ENCODE results near the gene DCTN3.

DCTN3 gene

DNA sequence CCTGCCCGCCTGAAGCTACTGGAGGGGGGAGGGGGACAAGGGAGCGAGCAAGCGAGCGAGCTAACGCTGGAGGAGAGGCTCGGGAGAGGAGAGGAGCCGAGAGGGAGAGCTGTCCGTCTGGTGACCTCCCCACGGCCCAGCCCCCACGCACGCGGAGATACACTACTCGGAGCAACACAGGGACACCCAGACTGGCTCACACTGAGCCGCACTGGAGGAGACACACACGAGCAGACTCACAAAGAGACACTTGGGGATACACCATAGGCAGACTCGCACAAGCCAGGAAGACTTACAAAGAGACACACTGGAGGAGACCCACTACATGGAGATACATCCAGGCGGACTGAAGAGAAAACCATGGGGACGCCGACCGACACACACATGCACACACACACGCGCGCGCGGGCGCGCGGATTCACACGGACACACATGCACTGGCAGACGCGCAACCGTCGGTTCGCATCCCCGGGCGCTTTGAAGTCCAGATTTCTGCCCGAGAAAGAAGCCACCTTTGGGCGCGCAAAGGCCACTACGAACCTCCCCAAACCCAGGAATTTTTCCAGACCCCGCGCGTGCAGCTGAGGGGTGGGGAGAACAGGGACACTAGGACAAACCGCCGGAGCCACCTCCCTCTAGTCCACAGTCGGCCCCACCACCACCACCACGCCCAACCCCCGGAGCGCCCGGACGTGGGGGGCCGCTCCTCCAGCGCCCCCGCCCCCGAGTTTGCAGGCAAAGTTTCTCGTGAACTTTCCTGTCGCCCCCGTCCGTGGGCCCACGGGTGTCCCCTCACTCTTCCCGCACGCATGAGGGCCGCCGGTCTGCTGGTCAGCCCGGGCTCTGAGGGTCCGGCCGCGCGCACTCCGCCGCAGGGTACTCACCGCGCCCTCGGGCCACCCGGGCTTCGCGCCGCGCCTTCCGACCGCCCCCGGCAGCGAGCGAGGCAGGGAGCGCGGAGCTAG, 31.3 kb downstream of the DCTN3 start:
- no peak for DNase-seq

DNA sequence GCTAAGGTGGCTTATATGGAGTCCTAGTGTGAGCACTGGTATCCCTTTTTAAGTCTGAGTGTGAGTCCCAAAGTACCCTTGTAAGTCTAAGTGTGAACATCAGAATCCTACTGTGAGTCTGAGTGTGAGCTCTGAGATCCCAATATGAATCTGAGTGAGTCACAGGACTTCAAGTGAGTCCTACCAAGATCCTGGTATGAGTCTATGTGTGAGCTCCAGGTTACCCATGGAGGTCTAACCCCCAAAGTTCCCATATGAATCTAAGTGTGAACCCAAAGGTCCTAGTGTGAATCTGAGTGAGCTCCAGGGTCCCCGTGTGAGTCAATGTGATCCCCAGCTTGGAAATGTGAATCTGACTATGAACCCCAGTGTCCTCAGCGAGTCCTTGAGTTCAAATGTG, 33.0 kb downstream of the DCTN3 start:
- no peak for DNase-seq

DNA sequence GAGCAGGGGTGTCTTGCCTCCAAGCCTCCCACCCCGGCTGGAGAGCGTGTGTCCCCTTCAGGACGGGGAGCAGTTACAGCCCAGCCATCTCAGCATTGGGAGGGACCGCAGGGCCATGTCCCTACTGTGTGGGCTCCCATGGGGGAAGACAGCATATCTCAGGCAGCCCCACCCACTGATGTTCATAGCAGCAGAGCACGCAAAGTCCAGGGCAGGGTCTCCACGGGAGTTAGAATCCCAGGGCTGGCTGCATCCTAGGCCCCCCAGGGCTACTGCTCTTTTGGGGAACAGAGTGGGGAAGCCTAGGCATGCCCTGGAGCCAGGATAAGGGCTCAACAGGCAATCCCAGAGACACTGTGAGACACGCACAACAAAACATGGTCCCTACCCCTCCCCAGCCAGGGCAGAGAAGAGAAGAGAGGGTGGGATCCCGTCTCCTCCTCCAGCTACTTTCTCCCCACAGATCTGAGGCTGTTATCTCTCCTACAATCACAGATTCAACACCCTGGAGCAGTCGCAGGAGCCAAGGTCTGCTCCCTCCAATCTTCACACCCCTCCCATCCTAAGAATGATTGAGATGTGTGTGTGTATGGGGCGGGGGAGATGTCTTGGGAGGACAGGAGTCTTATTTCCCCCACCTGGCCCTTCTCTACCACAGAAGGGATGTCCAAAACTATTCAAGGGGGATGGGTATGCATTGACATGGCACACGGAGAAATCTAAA, 34.2 kb downstream of the DCTN3 start:
- no peak for DNase-seq

DNA sequence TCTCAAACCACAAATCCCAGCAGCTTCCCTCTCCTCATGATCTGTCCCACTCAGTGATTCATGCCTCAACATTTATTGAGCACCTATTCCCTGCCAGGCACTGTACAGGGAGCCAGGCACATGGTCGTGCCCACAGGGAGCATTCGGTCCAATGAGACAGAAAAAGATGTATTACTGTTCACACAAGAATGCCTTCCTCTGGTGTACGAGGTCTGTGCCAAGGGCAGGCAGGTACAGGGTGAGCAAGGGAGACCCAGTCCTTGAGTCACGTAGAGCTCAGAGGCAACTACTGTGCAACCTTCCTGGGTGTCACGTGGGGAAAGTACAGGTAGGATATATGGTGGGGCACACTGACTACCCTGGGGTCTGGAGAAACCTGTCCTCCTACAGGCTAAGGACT, 35.3 kb downstream of the DCTN3 start:
- DNase-seq: no peak

DNA sequence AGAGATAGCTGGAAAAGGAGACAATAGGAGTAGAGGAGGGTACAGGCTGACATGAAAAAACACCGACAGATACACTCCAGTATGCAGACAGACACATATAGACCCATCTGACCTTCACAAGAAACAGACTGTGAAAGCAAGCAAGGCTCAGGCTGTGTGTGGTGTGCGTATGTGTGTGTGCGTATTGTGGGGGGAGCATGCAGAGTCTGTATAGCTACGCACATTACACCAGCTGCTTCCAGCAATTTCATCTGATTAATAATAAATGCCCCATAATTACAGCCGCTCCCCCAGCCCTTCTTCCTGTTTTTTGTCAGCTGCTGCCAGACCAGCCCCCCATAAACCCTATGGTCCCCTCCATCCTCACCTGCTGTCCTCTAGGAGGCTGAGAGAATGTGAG, 37.5 kb downstream of the DCTN3 start:
- no peak for DNase-seq

DNA sequence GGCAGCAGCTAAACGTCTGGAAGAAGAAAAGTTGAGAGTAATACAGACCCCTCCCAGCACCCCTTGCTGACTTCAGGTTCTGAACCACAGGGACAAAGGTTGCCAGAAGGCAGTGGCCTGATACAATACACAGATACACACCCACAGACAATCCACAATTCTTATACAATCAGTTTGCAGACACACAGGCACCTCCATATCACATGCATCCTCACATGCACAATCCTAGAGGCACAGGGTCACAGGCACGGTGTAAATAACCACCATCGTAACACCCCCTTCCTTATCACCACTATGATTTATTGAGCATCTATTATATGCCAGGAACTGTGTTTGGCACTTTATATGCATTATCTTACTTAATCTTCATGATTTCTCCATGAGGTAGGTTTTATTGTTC, 39.0 kb downstream of the DCTN3 start:
- DNase-seq: no peak

DNA sequence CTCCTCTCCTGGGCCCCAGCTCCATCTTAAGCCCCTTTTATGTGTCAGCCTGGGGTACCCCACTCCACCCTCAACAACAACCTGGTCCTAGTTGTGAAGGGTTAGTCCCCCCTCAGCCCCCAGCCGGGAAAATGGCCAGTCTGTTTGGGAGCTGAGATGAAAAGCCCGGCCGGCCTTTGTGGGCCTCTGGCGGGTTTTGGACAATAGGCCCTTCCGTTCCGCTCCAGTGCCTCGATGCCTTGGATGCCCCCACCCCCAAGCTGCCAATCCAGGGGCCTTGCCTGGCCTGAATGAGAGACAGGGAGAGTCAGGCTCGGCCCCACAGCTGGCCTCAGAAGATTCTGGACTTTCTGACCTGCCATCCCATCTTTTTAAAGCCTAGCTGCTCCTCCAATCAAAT, 39.9 kb downstream of the DCTN3 start:
- DNase-seq: no peak

DNA sequence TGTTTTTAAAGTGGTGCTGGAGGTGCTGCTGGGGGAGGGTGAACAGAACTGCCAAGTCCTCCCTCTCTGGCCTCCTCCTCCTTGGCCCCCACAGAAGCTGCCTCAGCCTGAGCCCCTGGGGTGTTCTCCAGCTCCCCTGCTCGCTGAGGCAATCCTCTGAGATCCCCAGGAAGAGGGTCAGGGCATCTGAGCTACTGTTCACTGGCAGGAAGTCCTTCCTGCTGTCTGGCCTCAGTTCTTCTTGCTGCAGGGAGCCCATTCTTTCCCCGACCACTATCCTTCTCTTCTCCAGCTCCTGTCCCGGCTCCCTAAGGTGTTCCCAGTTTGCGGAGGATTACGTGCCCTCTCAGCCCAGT, 40.5 kb downstream of the DCTN3 start:
- no peak for DNase-seq

DNA sequence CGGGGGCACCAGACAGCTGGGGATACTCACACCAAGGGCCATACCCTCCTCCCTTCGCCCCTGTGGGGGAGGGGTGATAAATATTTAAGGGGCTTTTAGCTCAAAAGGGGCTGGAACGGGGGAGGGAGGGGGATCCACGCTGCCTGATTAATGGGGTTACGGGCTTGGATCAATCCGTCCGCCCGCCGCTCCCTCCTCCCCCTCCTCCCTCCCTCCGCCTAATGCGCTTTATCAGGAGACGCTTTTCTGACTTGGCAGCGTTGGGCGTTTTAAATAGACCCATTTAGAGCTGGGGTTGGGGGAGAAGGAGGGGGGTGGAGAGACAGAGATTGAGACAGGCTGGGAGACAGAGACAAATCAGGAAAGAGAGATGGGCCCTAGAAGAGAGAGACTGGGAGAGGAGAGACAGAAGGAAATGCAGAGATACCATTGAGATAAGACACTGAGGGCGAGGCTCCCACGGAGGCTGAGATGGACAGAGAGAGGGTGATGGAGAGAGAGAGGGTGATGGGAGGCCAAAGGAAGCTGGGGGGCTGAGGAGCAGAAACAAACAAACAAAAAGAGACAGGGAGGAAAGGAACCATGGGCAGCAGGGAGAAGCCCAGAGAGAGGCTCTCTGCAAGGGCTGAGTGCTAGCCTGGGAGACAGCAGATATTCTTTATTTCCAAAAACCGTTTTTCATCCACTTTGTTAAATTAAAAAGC, 41.0 kb downstream of the DCTN3 start:
- DNase-seq: no peak

DNA sequence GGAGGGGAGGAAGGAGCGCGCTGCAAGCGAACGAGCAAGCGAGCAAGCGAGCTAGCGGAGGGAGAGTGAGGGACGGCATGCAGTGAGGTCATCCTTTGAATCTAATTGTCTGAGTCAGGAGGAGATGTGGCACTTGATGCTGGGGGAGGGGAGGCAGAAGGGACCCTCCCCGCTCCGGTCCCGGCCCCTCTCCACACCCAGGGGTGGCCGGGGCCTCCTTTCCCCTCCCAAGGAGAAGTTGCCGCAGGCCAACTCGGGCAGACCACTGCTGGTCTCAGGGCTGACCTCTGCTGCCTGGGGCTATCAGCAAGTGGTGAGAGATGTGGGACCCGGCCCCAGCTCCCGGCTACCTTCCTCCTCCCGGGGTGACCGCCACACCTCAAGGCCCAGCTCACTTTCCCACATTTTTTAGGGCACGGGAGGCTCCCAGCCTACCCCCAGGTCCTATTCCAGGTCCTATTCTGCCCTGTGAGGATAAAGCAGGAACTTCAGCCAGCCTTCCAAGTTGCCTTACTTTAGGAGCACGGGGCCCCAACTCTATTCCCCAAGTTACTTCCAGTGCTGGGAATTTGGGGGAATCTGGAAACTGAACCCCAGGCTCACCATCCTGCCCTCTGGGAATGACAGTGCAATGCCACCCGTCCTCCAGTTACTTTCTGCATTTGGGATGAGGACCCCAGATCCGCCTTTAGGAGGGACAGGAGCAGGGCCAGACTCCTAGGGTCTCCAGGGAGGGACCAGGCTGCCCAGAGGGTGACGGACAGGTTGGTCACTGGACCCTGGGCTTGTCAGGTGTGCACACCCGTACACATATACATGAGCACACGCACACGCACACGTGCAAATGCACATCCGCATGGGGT, 41.8 kb downstream of the DCTN3 start:
- no peak for DNase-seq

DNA sequence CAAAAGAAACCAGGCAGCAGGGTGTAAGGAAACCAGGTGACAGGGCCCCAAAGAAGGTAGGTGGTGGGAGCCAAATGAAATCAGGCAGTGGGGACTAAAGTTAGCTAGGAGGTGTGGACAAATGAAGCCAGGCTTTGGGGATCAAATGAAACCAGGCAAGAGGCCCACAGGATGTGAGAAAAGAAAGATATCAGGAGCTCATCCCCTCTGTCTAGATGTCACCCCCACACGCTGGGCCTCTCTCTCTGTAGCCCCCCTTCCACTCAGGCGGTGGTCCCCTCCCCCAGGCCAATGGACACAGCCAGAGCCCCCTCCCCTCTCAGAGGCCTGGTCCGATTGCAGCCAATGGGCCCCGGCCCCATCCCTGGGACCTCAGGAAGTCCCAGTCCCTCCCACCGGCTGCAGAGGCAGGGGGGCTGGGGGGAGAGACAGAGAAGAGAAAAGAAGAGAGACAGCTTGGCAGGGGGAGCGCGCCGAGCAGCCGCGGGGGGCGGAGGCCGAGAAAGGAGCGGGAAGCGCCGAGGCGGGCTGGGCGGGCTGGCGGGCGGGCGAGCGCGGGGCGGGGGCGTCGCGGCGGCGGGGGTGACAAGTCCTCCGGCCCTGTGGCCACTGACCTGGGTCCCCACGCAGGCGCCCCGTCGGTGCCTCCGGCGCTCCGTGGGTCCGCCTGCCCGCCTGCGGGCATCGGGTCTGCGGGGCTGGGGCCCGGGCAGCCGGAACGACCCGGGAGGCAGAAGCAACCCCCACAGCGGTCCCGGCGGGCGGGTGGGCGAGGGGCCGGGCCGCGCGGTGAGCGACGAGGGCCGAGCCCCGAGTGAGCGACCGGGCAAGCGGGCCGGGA, 42.7 kb downstream of the DCTN3 start:
- DNase-seq: no peak

DNA sequence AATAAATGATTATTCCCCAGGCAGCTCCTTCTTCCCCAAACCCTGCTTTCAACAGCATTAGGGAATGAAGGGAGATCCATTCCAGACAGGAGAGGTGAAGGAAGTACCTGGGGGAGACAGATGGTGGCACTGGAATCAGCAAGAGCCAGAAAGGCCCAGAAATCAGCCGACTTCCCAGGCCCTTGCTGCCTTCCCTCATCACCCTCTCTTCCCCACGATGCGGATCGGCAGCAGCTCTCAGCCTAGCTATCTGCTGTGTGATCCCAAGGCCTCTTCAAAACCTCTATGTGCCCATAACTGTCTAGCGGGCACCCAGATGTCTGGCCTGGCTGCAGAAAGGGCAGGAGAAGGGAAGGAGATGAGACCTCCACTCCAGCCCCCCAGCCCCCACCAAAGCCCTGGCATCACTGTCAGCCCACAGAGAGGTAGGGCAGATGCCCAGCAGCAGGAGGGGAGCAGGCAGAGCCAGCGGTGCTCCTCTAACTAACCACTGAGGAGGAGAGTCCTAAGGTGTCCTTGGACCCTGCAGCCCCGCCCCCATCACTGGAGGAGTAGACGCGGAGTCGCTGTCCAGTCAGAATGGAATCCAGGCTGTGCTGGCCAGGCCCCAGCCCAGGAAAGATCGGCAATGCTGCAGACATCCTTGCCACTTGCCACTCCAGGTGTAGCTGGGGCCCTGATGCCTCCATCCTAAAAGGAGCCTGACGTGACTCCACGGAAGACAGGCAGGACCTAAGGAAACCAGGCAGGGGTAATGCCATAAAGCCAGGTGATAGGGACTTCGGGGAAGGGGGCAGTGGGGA, 43.5 kb downstream of the DCTN3 start:
- no peak for DNase-seq

DNA sequence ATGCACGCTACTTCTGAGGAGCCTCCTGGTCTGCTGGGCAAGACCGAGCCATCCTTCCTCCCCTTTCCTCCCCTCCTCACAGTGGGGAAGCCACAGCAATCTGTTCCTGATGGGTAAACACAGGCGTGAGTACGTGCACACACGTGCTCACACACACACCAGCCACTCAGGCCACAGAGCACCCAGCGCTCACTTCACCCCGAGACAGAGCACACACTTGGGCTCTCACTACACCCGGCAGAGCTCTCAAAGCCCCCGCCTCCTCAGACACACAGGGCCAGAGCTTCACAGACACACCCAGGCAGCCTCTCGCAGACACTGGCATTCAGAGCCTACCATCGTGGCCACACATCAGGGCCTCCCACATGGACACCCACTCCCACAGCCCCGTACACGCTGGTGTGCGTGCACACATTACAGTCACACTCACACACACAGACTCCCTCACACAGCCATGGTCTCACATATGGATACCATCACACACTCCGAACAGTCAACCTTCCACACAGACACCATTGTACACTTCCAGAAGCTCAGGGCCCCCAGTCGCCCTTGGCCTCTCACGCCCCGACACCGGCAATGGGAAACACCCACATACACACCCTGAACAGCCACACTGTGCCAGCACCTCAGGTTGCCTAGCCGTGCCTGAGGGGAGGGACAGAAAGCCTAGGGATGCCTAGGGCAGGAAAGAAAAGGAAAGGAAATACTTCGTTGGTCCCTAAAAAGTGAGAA, 44.3 kb downstream of the DCTN3 start:
- no peak for DNase-seq

DNA sequence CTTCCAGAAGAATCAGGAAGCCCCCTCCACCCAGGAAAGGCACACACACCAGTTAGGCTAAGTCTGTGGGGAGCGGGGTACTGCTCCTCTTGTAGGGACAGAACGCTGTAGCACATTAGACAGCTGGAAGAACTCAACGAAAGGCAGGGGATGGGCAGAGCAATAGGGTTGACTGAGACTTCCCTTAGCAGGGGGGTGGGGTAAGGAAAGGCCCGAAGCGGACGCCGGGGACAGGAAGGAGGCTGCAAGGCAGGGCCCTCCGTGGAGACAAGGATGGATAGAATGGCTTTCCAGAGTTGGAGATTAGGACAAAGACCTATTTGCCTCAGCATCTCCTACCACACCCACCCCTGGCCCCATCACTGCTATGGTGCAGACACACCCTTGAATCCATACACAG, 45.1 kb downstream of the DCTN3 start:
- DNase-seq: no peak

DNA sequence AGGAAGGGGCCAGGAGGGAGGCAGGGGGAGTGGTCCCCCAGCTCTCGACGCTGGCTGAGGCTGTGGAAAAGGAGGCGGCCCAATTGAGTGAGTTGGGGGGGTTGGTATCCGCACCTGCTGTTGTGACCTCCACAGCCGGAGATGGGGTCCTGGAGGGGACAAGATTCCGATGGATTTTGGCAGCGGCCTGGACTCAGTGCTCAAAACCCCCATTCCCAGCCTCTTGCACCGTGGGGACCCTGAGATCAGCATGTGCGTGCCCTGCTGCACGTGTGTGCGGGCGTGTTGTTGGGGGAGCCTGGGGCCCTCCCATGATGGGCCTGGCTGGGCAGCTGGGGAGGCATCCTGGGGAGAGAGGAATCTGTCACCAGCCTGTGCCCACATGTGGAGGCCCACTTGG, 45.7 kb downstream of the DCTN3 start:
- DNase-seq: no peak

DNA sequence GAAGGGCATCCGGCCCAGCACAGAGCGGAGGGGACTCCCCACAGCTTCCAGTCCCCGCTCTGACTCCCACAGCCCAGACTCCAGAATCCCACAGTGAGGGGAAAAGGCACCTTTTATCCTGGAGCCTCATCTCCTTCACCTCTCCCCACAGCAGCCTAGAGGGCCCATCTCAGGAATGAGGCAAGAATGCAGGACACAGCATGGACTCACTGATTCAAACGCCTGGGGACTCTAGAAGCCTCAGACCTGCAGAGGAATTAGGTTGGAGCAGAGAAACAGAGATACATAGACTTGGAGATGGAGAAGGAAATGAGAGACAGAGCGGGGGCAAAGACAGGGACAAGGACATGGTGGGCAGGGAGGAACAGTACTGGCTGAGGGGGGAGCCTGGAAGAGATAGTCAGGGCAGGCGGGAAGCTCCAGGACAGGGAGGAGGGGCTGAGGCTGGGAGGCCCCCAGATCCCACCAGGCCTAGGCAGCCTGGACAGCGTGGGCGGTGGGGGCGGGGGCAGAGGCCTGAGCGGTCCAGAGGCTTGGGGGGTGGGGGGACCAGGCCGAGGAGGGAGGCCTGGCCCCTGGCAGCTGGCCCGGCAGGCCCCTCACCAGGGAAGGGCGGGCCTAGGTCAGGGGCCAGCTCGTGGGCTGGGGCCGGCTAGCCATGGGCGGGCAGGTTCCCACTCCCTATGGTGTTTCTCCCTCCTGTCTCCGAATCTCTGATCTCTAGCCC, 46.5 kb downstream of the DCTN3 start:
- DNase-seq: no peak

DNA sequence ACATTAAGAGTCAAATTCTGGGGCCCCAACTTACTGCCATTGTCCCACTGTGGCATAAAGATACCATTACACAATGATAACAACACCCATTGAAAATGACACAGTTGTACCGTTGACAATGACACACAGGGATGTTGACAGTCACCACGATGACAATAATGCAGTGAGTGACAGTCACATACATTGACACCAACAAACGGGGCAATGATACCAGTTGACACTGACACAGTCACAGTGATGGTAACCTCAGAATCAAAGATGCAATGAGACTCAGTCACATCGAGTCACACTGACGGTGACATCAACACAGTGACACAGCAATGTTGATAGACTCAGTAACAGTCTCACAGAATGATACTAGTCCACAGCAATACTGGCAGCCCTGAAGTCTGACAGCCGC, 47.7 kb downstream of the DCTN3 start:
- DNase-seq: no peak

DNA sequence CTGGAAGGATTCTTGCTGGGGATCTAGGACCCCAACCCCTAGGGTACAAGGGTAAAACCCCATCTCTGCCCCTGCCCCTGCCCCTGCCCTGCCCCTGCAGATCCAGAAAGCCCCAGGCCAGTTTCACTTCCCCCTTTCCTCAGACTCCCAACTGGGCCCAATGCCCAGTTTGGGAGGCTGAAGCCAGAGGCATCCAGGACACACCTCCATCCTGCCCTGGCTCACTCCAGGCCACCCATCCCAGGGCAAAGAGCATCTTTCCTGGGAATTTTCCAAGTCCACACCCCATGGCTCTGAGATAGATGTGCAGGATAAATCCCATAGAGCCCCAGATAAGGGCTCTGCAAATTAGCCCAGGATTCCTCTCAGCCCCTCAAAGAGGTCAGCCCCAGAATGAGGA, 48.2 kb downstream of the DCTN3 start:
- DNase-seq: no peak

DNA sequence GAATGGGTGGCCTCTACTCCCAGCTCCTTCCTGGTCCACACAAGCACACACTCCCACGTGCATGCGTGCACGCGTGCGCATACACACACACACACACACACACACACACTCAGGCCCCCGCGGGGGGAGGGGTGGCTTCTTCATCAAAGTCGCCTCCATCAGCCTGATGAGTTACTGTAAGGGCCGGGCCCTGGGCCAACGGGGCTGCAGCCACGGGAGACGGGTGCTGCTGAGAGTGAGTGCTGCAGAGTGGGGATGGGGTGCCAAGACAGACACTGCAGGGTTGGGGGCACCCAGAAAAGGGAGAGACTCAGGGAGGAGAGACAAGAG, 48.8 kb downstream of the DCTN3 start:
- DNase-seq: no peak
